Osteoblast (primary cell): ENCODE data around the gene TSPAN33. TPM values are rescaled to one million over a fixed set of nuclear protein-coding genes. Genes with fewer than 3 reads are reported as not detected.

Experiments used
- DNase-seq: peaks from one replicate; pipeline ENCODE4 v3.0.0; 2011; ENCODE audit warnings: low spot score, mixed read lengths; ENCODE audit not compliant: insufficient read length; ENCODE audit errors: missing footprints
- H2AFZ ChIP-seq: 2 replicates; pipeline ENCODE4 v1.6.0; 2011; ENCODE audit warnings: mild to moderate bottlenecking, low read length
- H3K27ac ChIP-seq: 2 replicates; pipeline ENCODE4 v1.5.1; 2011; ENCODE audit warnings: mild to moderate bottlenecking, low read depth, low read length, moderate library complexity
- H3K27me3 ChIP-seq: 2 replicates; pipeline ENCODE4 v1.6.0; 2012; ENCODE audit warnings: mild to moderate bottlenecking, control low read depth, inconsistent platforms, low read length, moderate library complexity; ENCODE audit not compliant: insufficient read depth
- H3K36me3 ChIP-seq: 2 replicates; pipeline ENCODE4 v1.5.1; 2011; ENCODE audit warnings: mild to moderate bottlenecking, low read length, control low read depth, moderate library complexity; ENCODE audit not compliant: insufficient read depth
- H3K4me1 ChIP-seq: 2 replicates; pipeline ENCODE4 v1.5.1; 2011; ENCODE audit warnings: mild to moderate bottlenecking, low read length, control low read depth, moderate library complexity; ENCODE audit not compliant: insufficient read depth
- H3K4me2 ChIP-seq: 2 replicates; pipeline ENCODE4 v1.6.0; 2011; ENCODE audit warnings: mild to moderate bottlenecking, low read length; ENCODE audit not compliant: insufficient read depth
- H3K4me3 ChIP-seq: fragments of 200-600 bp; sonication (generic); 3 replicates; pipeline ENCODE4 v1.5.1; 2012; ENCODE audit warnings: mild to moderate bottlenecking, low read length, inconsistent platforms; ENCODE audit not compliant: insufficient read depth
- H3K79me2 ChIP-seq: 2 replicates; pipeline ENCODE4 v1.6.0; 2012; ENCODE audit warnings: mild to moderate bottlenecking, low read length, control low read depth, inconsistent platforms; ENCODE audit not compliant: insufficient read depth
- H3K9me3 ChIP-seq: 2 replicates; pipeline ENCODE4 v1.5.1; 2011; ENCODE audit warnings: low read depth, low read length, control low read depth
- H4K20me1 ChIP-seq: 2 replicates; pipeline ENCODE4 v1.6.0; 2012; ENCODE audit warnings: mild to moderate bottlenecking, low read length, control low read depth; ENCODE audit not compliant: insufficient read depth
- CTCF ChIP-seq: IDR thresholded peaks from 2 replicates; pipeline ENCODE4 v1.5.1; 2011; ENCODE audit warnings: mild to moderate bottlenecking, low read depth, low read length, moderate library complexity; ENCODE audit errors: extremely low read depth
- total RNA-seq: library from RNA; depleted of rRNA; stranded (reverse); fragments of >200 nt; gene quantifications from 2 replicates; pipeline ENCODE4 v1.2.3, GENCODE V29; 2012

The TSPAN33 gene
- total RNA-seq, 1 donor, result 0.36 TPM

DNA sequence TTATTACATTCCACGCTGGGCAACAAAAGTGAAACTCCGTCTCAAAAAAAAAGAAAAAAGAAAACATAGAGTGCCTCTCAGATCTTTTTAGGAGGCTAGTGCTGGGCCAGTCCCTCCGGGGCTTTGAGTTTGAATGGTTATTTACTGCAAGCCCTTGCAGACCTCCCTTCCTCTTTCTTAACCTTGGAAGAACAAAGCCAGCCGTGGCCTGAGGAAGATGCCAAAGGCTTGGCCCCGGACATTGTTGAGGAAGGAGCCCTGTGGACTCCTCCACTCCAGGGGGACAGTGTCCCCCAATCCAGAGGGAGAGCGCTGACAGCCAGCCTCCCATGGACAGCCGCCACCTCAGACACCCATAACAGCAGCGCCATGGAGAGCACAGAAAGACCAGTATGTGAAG is 5.0 kb downstream of the TSPAN33 start:
- Histone ChIP-seq H3K4me2 (no peak overlapping the region), H3K36me3 (no peaks in the 10 kb centered on the region), H3K4me3 (no peak overlapping the region), H4K20me1 (no peaks in the 10 kb centered on the region), H3K27ac (no peak overlapping the region), H2AFZ (no peak overlapping the region), H3K9me3 (no peaks in the 10 kb centered on the region), H3K79me2 (no peaks in the 10 kb centered on the region), H3K4me1 (peaks cover 3% of the 10 kb centered on the region), H3K27me3 (peaks cover 64% of the 10 kb centered on the region)
- no peak for TF ChIP-seq CTCF
- DNase-seq, result no peak

GRCh38 chr7:129150199-129150996 is 5.9 kb downstream of the TSPAN33 start:
- peaks cover 62% of the 10 kb centered on the region for H3K27me3 ChIP-seq
- H3K36me3 ChIP-seq, result no peaks in the 10 kb centered on the region
- H3K4me1 ChIP-seq, result no peaks in the 10 kb centered on the region
- no peak overlapping the region for H2AFZ ChIP-seq
- H3K9me3 ChIP-seq, result no peaks in the 10 kb centered on the region
- DNase-seq, result no peak
- H3K4me2 ChIP-seq, result no peak overlapping the region
- H3K79me2 ChIP-seq, result no peaks in the 10 kb centered on the region
- H4K20me1 ChIP-seq, result no peaks in the 10 kb centered on the region
- TF ChIP-seq CTCF, result no peak
- H3K4me3 ChIP-seq, result no peak overlapping the region
- H3K27ac ChIP-seq, result no peak overlapping the region

GRCh38 chr7:129157651-129158050 is 13.1 kb downstream of the TSPAN33 start:
- H3K4me3 ChIP-seq, result no peak overlapping the region
- no peaks in the 10 kb centered on the region for H3K79me2 ChIP-seq
- H3K4me1 ChIP-seq, result no peaks in the 10 kb centered on the region
- H4K20me1 ChIP-seq, result no peaks in the 10 kb centered on the region
- TF ChIP-seq CTCF, result no peak
- H3K9me3 ChIP-seq, result no peaks in the 10 kb centered on the region
- H3K4me2 ChIP-seq, result no peak overlapping the region
- H3K27me3 ChIP-seq, result peaks cover 17% of the 10 kb centered on the region
- DNase-seq, result no peak
- no peak overlapping the region for H2AFZ ChIP-seq
- no peak overlapping the region for H3K27ac ChIP-seq
- no peaks in the 10 kb centered on the region for H3K36me3 ChIP-seq

DNA sequence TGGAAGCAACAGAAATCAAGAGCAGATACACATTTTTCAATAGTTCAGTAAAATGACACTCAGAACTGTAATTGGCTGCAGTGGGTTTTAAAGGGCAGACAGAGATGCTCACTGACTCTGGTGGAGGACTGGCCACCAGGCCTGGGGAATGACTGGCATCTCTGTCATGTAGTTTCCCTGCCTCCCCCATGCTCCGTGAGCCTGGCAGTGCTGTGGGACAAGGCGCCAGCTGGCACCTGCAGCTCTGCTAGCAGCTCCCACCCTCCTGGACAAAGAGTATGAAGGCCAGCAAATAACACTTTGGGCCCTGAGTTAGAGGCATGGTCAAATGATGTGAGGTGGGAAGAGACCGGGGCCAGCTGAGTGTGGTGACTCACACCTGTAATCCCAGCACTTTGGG is 15.0 kb downstream of the TSPAN33 start:
- no peak for TF ChIP-seq CTCF
- peaks cover 14% of the 10 kb centered on the region for H3K27me3 ChIP-seq
- H3K4me3 ChIP-seq, result no peak overlapping the region
- no peaks in the 10 kb centered on the region for H3K36me3 ChIP-seq
- H3K9me3 ChIP-seq, result no peaks in the 10 kb centered on the region
- H3K27ac ChIP-seq, result no peak overlapping the region
- no peaks in the 10 kb centered on the region for H3K79me2 ChIP-seq
- no peak overlapping the region for H2AFZ ChIP-seq
- no peaks in the 10 kb centered on the region for H4K20me1 ChIP-seq
- no peaks in the 10 kb centered on the region for H3K4me1 ChIP-seq
- H3K4me2 ChIP-seq, result no peak overlapping the region
- DNase-seq, result no peak
